ENCODE data around the gene SCART1.

Gene SCART1

GRCh38 chr10:133446979-133447378, 6.8 kb upstream of the SCART1 start:
- H3F3A ChIP-seq (ENCODE audit: insufficient read depth), result no peaks in the 10 kb centered on the region
- H3K9ac ChIP-seq (ENCODE audit: low read length), result no peak overlapping the region
- H3K27ac ChIP-seq (ENCODE audit: low read depth, low read length), result no peak overlapping the region
- no peaks in the 10 kb centered on the region for H3K9me2 ChIP-seq (replicated peaks; ENCODE audit: insufficient read depth, low read length)
- H2AFZ ChIP-seq (ENCODE audit: low read depth, low read length, severe bottlenecking), result no peak overlapping the region
- H3K4me3 ChIP-seq (ENCODE audit: insufficient read depth, low read length, poor library complexity, severe bottlenecking), result no peak overlapping the region
- 0 out of 2 replicates have a peak, but pooled peaks cover 3% of the 10 kb centered on the region for H3K36me3 ChIP-seq (ENCODE audit: low read length)
- no peaks in the 10 kb centered on the region for H3K79me2 ChIP-seq (ENCODE audit: insufficient read depth, low read length)
- TF ChIP-seq EZH2phosphoT487 (conservative IDR thresholded peaks at IDR 0.05; ENCODE audit: low read length), result no peak
- no peak for TF ChIP-seq CTCF (IDR thresholded peaks at IDR 0.05; ENCODE audit: insufficient read depth, low read length, poor library complexity, severe bottlenecking)
- H4K20me1 ChIP-seq (ENCODE audit: low read depth, low read length), result no peaks in the 10 kb centered on the region
- no peak overlapping the region for H3K4me2 ChIP-seq (ENCODE audit: low read depth, low read length, poor library complexity, severe bottlenecking)
- peaks cover 17% of the 10 kb centered on the region; the same call in 1 of the 2 replicates for H3K9me3 ChIP-seq (ENCODE audit: insufficient read depth, low read length)
- no peaks in the 10 kb centered on the region for H3K27me3 ChIP-seq (ENCODE audit: low read length)

GRCh38 chr10:133448120-133448519, 5.6 kb upstream of the SCART1 start:
- H3K36me3 ChIP-seq (ENCODE audit: low read length), result 0 out of 2 replicates have a peak, but pooled peaks cover 3% of the 10 kb centered on the region
- no peak for TF ChIP-seq CTCF (IDR thresholded peaks at IDR 0.05; ENCODE audit: insufficient read depth, low read length, poor library complexity, severe bottlenecking)
- TF ChIP-seq EZH2phosphoT487 (conservative IDR thresholded peaks at IDR 0.05; ENCODE audit: low read length), result no peak

GRCh38 chr10:133451346-133451745, 2.4 kb upstream of the SCART1 start:
- no peaks in the 10 kb centered on the region for H3K79me2 ChIP-seq (ENCODE audit: insufficient read depth, low read length)
- TF ChIP-seq EZH2phosphoT487 (conservative IDR thresholded peaks at IDR 0.05; ENCODE audit: low read length) (no peak), CTCF (IDR thresholded peaks at IDR 0.05; ENCODE audit: insufficient read depth, low read length, poor library complexity, severe bottlenecking) (no peak)
- no peaks in the 10 kb centered on the region for H3F3A ChIP-seq (ENCODE audit: insufficient read depth)
- H3K4me3 ChIP-seq (ENCODE audit: insufficient read depth, low read length, poor library complexity, severe bottlenecking), result no peak overlapping the region
- no peaks in the 10 kb centered on the region for H4K20me1 ChIP-seq (ENCODE audit: low read depth, low read length)
- H3K9me2 ChIP-seq (replicated peaks; ENCODE audit: insufficient read depth, low read length), result no peaks in the 10 kb centered on the region
- no peak overlapping the region for H3K9ac ChIP-seq (ENCODE audit: low read length)
- H3K36me3 ChIP-seq (ENCODE audit: low read length), result 0 out of 2 replicates have a peak, but pooled peaks cover 3% of the 10 kb centered on the region
- no peaks in the 10 kb centered on the region for H3K27me3 ChIP-seq (ENCODE audit: low read length)
- no peak overlapping the region for H2AFZ ChIP-seq (ENCODE audit: low read depth, low read length, severe bottlenecking)
- H3K4me2 ChIP-seq (ENCODE audit: low read depth, low read length, poor library complexity, severe bottlenecking), result no peak overlapping the region
- no peak overlapping the region for H3K27ac ChIP-seq (ENCODE audit: low read depth, low read length)
- peaks cover 17% of the 10 kb centered on the region; the same call in 1 of the 2 replicates for H3K9me3 ChIP-seq (ENCODE audit: insufficient read depth, low read length)

More at GRCh38 chr10:133448120-133448519, 5.6 kb upstream of the SCART1 start:
- H4K20me1 ChIP-seq (ENCODE audit: low read depth, low read length), result no peaks in the 10 kb centered on the region
- H3K9me3 ChIP-seq (ENCODE audit: insufficient read depth, low read length), result peaks cover 17% of the 10 kb centered on the region; the same call in 1 of the 2 replicates
- H3K4me2 ChIP-seq (ENCODE audit: low read depth, low read length, poor library complexity, severe bottlenecking), result no peak overlapping the region
- no peak overlapping the region for H3K27ac ChIP-seq (ENCODE audit: low read depth, low read length)
- H3K4me3 ChIP-seq (ENCODE audit: insufficient read depth, low read length, poor library complexity, severe bottlenecking), result no peak overlapping the region
- no peaks in the 10 kb centered on the region for H3F3A ChIP-seq (ENCODE audit: insufficient read depth)
- H3K9me2 ChIP-seq (replicated peaks; ENCODE audit: insufficient read depth, low read length), result no peaks in the 10 kb centered on the region
- H3K79me2 ChIP-seq (ENCODE audit: insufficient read depth, low read length), result no peaks in the 10 kb centered on the region
- no peaks in the 10 kb centered on the region for H3K27me3 ChIP-seq (ENCODE audit: low read length)
- no peak overlapping the region for H2AFZ ChIP-seq (ENCODE audit: low read depth, low read length, severe bottlenecking)
- H3K9ac ChIP-seq (ENCODE audit: low read length), result no peak overlapping the region

Measured in SU-DHL-6 (cell line).